ENCODE measurements around the gene TMEM258. TPM values are rescaled to one million over a fixed set of nuclear protein-coding genes. Genes with fewer than 3 reads are reported as not detected.

TMEM258 gene
- total and polyA plus RNA-seq, 10 of the 15 experiments (the other 5 are each of a cell fraction or from before 2014, with no cell fraction given), result 160 to 840 (median 326) TPM

DNA sequence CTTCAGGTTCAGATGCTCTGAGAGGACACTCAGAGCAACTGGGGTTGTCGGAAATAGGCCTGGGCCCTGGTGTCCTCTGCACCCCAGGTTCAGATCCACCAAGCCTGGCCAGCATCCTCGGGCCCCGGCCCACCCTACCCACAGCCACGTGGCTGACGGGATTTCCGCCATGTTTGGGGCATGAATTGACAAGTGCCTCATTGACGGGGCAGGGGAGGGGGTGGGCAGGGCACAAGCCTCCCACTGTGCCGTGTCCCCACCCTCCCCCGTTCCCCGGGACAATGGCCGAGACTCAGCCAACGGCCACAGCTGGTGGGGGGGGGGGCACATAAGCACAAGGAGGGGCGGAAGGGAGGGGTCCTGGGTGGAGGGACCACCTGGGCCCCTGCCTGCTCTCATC is 31.5 kb downstream of the TMEM258 start (continued):
- TF ChIP-seq, protein P1, sequence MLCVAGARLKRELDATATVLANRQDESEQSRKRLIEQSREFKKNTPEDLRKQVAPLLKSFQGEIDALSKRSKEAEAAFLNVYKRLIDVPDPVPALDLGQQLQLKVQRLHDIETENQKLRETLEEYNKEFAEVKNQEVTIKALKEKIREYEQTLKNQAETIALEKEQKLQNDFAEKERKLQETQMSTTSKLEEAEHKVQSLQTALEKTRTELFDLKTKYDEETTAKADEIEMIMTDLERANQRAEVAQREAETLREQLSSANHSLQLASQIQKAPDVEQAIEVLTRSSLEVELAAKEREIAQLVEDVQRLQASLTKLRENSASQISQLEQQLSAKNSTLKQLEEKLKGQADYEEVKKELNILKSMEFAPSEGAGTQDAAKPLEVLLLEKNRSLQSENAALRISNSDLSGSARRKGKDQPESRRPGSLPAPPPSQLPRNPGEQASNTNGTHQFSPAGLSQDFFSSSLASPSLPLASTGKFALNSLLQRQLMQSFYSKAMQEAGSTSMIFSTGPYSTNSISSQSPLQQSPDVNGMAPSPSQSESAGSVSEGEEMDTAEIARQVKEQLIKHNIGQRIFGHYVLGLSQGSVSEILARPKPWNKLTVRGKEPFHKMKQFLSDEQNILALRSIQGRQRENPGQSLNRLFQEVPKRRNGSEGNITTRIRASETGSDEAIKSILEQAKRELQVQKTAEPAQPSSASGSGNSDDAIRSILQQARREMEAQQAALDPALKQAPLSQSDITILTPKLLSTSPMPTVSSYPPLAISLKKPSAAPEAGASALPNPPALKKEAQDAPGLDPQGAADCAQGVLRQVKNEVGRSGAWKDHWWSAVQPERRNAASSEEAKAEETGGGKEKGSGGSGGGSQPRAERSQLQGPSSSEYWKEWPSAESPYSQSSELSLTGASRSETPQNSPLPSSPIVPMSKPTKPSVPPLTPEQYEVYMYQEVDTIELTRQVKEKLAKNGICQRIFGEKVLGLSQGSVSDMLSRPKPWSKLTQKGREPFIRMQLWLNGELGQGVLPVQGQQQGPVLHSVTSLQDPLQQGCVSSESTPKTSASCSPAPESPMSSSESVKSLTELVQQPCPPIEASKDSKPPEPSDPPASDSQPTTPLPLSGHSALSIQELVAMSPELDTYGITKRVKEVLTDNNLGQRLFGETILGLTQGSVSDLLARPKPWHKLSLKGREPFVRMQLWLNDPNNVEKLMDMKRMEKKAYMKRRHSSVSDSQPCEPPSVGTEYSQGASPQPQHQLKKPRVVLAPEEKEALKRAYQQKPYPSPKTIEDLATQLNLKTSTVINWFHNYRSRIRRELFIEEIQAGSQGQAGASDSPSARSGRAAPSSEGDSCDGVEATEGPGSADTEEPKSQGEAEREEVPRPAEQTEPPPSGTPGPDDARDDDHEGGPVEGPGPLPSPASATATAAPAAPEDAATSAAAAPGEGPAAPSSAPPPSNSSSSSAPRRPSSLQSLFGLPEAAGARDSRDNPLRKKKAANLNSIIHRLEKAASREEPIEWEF (IDR thresholded peaks at IDR 0.05; ENCODE audit: insufficient replicate concordance, low read depth, low read length), result no peak
- TF ChIP-seq, protein P2, sequence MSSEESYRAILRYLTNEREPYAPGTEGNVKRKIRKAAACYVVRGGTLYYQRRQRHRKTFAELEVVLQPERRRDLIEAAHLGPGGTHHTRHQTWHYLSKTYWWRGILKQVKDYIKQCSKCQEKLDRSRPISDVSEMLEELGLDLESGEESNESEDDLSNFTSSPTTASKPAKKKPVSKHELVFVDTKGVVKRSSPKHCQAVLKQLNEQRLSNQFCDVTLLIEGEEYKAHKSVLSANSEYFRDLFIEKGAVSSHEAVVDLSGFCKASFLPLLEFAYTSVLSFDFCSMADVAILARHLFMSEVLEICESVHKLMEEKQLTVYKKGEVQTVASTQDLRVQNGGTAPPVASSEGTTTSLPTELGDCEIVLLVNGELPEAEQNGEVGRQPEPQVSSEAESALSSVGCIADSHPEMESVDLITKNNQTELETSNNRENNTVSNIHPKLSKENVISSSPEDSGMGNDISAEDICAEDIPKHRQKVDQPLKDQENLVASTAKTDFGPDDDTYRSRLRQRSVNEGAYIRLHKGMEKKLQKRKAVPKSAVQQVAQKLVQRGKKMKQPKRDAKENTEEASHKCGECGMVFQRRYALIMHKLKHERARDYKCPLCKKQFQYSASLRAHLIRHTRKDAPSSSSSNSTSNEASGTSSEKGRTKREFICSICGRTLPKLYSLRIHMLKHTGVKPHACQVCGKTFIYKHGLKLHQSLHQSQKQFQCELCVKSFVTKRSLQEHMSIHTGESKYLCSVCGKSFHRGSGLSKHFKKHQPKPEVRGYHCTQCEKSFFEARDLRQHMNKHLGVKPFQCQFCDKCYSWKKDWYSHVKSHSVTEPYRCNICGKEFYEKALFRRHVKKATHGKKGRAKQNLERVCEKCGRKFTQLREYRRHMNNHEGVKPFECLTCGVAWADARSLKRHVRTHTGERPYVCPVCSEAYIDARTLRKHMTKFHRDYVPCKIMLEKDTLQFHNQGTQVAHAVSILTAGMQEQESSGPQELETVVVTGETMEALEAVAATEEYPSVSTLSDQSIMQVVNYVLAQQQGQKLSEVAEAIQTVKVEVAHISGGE (CRISPR knock-in tag; IDR thresholded peaks at IDR 0.05), result no peak
- no peak for TF ChIP-seq BHLHE40 (IDR thresholded peaks at IDR 0.05; ENCODE audit: borderline replicate concordance in 1 of 2, low read depth in 2 of 2, low read length in 1 of 2)
- TF ChIP-seq, protein P3, sequence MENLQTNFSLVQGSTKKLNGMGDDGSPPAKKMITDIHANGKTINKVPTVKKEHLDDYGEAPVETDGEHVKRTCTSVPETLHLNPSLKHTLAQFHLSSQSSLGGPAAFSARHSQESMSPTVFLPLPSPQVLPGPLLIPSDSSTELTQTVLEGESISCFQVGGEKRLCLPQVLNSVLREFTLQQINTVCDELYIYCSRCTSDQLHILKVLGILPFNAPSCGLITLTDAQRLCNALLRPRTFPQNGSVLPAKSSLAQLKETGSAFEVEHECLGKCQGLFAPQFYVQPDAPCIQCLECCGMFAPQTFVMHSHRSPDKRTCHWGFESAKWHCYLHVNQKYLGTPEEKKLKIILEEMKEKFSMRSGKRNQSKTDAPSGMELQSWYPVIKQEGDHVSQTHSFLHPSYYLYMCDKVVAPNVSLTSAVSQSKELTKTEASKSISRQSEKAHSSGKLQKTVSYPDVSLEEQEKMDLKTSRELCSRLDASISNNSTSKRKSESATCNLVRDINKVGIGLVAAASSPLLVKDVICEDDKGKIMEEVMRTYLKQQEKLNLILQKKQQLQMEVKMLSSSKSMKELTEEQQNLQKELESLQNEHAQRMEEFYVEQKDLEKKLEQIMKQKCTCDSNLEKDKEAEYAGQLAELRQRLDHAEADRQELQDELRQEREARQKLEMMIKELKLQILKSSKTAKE (IDR thresholded peaks at IDR 0.05; ENCODE audit: low read depth, poor library complexity, severe bottlenecking), result no peak
- TF ChIP-seq, protein P4, sequence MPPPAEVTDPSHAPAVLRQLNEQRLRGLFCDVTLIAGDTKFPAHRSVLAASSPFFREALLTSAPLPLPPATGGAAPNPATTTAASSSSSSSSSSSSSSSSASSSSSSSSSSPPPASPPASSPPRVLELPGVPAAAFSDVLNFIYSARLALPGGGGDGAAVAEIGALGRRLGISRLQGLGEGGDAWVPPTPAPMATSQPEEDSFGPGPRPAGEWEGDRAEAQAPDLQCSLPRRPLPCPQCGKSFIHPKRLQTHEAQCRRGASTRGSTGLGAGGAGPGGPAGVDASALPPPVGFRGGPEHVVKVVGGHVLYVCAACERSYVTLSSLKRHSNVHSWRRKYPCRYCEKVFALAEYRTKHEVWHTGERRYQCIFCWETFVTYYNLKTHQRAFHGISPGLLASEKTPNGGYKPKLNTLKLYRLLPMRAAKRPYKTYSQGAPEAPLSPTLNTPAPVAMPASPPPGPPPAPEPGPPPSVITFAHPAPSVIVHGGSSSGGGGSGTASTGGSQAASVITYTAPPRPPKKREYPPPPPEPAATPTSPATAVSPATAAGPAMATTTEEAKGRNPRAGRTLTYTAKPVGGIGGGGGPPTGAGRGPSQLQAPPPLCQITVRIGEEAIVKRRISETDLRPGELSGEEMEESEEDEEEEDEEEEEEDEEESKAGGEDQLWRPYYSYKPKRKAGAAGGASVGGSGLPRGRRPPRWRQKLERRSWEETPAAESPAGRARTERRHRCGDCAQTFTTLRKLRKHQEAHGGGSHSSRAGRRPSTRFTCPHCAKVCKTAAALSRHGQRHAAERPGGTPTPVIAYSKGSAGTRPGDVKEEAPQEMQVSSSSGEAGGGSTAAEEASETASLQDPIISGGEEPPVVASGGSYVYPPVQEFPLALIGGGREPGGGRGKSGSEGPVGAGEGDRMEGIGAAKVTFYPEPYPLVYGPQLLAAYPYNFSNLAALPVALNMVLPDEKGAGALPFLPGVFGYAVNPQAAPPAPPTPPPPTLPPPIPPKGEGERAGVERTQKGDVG (CRISPR knock-in tag; IDR thresholded peaks at IDR 0.05), result no peak
- TF ChIP-seq SMAD1 (IDR thresholded peaks at IDR 0.05; ENCODE audit: low read depth, partially characterized antibody), result no peak
- no peak for TF ChIP-seq BACH1 (IDR thresholded peaks at IDR 0.05; ENCODE audit: borderline replicate concordance)
- TF ChIP-seq SMARCA5 (IDR thresholded peaks at IDR 0.05), result no peak

All from GM12878 (cell line).